Central memory CD4-positive, alpha-beta T cell (primary cell): ENCODE results near the gene GABPB1.

Experiments used
- DNase-seq: peaks from one replicate; pipeline ENCODE4 v3.0.0; 2022

GABPB1 gene

GRCh38 chr15:50236433-50236832 is 118.6 kb downstream of the GABPB1 start:
- DNase-seq, result no peak

GRCh38 chr15:50235794-50236193 is 119.2 kb downstream of the GABPB1 start:
- DNase-seq, result no peak

GRCh38 chr15:50234764-50235163 is 120.2 kb downstream of the GABPB1 start:
- DNase-seq, result no peak

GRCh38 chr15:50233192-50233736 is 121.7 kb downstream of the GABPB1 start:
- no peak for DNase-seq

GRCh38 chr15:50232791-50233190 is 122.2 kb downstream of the GABPB1 start:
- no peak for DNase-seq

- no peak for DNase-seq
Measured at GRCh38 chr15:50231761-50232160, 123.2 kb downstream of the GABPB1 start.

- DNase-seq, result no peak
Measured at GRCh38 chr15:50229336-50229735, 125.7 kb downstream of the GABPB1 start.

GRCh38 chr15:50228866-50229265 is 126.1 kb downstream of the GABPB1 start:
- no peak for DNase-seq

- DNase-seq, result no peak
Measured at GRCh38 chr15:50227076-50227475, 127.9 kb downstream of the GABPB1 start.

- no peak for DNase-seq
Measured at GRCh38 chr15:50225938-50226337, 129.1 kb downstream of the GABPB1 start.
